PFSK-1 (cell line): Measurements from ENCODE around the gene MYH7B.

Experiments
- FOXP2 ChIP-seq: optimal IDR thresholded peaks from 2 replicates; pipeline ENCODE3; 2011; ENCODE audit warnings: borderline replicate concordance, control low read depth, inconsistent platforms; ENCODE audit not compliant: insufficient read depth; ENCODE audit errors: extremely low read length, extremely low read depth
- POLR2AphosphoS5 ChIP-seq: IDR thresholded peaks from 2 replicates; pipeline ENCODE4 v1.6.1; 2012; ENCODE audit warnings: low read depth, mild to moderate bottlenecking, control low read depth, low read length, moderate library complexity
- SIN3A ChIP-seq: IDR thresholded peaks from 2 replicates; pipeline ENCODE4 v1.6.1; 2012; ENCODE audit warnings: mild to moderate bottlenecking, low read length, moderate library complexity, borderline replicate concordance; ENCODE audit not compliant: insufficient read depth
- TAF1 ChIP-seq: IDR thresholded peaks from 2 replicates; pipeline ENCODE4 v1.6.1; 2012; ENCODE audit warnings: low read length, control low read depth, borderline replicate concordance; ENCODE audit not compliant: insufficient read depth
- TF ChIP-seq, protein P1 (sequence below), 2 experiments: IDR thresholded peaks; 2 replicates each; pipeline versions ENCODE4 v1.6.1 to v1.8.0; 2011 to 2012; ENCODE audit warnings: low read depth in 2 of 2, low read length in 2 of 2, control low read depth in 1 of 2, inconsistent platforms in 1 of 2, mild to moderate bottlenecking in 1 of 2, moderate library complexity in 1 of 2; ENCODE audit not compliant: insufficient read depth in 1 of 2

Gene MYH7B

DNA sequence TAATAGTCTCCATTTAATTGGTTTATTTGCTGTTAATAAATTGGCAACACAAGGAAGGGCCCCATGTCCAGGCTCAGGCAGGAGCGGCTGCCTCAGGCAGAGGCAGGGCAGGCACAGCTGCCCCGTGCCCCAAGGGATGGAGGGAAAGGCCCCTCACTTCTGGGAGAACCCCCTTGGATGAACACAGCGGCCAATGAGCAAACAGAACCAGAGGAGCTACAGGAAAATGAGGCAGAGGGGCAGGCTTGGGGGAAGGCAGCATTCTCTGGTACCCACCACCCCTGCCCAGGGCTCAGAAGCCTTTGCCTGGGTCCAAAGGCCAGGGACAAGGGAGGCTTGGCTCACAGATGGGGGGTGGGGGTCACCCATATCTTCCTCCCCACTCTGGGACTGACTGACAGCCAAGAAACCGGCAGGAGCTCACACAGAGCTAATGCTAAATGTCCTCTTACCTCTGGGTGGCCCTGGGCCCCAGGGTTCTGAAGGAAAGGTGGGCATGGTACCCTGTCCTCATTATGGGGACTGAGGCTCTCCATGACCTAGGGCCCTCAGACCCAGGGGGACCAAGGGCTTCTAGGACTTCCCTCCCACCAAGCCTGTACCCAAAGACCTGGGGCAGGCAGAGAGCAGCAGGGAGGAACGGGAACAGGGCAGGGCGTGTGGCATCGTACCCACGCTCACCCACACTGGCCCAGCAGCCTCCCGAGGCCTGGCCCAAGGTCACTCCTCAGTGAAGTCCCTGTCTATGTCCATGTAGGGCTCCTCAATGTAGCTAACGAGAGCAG lies 47.0 kb downstream of the MYH7B start:
- TF ChIP-seq SIN3A = no peak
- no peak for TF ChIP-seq POLR2AphosphoS5
- no peak for TF ChIP-seq FOXP2
- TF ChIP-seq, protein P1, sequence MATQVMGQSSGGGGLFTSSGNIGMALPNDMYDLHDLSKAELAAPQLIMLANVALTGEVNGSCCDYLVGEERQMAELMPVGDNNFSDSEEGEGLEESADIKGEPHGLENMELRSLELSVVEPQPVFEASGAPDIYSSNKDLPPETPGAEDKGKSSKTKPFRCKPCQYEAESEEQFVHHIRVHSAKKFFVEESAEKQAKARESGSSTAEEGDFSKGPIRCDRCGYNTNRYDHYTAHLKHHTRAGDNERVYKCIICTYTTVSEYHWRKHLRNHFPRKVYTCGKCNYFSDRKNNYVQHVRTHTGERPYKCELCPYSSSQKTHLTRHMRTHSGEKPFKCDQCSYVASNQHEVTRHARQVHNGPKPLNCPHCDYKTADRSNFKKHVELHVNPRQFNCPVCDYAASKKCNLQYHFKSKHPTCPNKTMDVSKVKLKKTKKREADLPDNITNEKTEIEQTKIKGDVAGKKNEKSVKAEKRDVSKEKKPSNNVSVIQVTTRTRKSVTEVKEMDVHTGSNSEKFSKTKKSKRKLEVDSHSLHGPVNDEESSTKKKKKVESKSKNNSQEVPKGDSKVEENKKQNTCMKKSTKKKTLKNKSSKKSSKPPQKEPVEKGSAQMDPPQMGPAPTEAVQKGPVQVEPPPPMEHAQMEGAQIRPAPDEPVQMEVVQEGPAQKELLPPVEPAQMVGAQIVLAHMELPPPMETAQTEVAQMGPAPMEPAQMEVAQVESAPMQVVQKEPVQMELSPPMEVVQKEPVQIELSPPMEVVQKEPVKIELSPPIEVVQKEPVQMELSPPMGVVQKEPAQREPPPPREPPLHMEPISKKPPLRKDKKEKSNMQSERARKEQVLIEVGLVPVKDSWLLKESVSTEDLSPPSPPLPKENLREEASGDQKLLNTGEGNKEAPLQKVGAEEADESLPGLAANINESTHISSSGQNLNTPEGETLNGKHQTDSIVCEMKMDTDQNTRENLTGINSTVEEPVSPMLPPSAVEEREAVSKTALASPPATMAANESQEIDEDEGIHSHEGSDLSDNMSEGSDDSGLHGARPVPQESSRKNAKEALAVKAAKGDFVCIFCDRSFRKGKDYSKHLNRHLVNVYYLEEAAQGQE (IDR thresholded peaks at IDR 0.05; ENCODE audit: insufficient read depth in 1 of 2, low read depth in 2 of 2, low read length in 2 of 2) = no peak
- no peak for TF ChIP-seq TAF1

DNA sequence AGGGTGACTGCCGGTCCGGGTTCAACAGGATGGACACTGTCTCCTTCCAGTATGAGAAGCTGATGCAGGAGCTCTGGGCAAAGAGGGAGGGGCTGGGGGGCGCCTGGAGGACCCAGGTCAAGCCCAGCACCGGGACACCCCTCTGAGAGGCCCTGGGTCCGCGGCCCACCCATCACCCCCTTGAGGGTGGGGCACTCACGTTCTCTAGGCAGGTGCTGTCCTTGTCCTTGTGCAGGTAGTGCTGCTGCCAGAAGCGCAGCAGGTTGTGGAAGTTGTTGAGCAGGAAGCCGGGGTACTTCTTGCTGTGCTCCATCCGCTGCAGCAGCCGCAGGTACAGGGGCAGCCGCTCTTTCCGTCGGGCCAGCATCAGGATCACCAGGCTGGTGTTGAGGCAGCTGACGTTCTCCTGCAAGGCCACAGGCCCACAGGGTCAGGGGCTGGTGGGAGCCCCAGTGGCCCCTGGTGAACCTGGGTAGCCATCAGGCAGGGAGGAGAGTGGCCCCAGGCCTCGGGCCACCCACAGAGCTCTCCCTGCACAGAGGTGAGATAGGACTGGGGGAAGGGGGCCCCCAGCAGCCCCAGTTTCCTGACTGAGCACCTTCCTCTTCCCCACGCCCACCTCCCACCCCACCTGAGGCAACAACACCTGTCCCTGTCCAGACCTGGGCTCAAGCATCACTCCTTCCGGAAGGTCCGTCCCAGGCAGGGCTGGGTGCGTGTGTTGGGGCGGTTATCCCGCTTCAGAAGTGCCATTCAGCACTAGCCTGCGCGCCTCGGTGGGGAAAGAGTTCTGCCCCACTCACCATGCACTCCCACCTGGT lies 47.8 kb downstream of the MYH7B start:
- TF ChIP-seq, protein P1 (IDR thresholded peaks at IDR 0.05; ENCODE audit: insufficient read depth in 1 of 2, low read depth in 2 of 2, low read length in 2 of 2) = no peak
- TF ChIP-seq FOXP2 (no peak), SIN3A (no peak), TAF1 (no peak), POLR2AphosphoS5 (no peak)

DNA sequence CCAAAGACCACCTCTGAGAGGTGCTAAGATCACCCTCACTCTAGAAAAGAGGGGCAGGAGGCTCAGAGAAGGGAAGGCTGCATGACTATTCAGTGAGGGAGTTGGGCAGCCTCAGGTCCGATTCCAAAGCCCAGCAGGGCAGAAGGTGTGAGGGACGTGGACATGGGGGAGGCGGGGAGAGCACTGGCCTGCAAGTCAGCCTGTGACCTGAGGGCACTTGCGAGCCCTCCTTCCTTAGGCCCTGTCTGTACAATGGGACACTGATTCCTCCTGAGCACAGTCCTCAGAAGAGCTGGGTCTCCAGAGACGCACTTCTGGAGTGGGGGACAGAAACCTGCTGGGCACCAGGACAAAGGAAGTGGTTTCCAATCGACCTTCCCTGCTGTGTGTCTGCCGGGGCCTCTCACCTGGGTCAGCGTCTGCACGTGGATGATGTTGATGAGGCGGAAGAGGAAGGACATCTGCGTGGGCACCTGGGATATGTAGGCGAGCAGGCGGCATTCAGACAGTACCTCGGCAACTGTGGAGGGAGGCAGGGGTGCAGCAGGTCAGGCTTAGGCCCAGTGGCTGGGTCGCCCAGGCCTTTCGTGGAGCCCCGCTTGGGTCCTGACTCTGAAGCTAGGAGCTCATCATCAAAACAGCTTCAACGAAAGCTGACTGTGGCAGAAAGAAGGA lies 48.5 kb downstream of the MYH7B start:
- TF ChIP-seq SIN3A = no peak
- TF ChIP-seq, protein P1 (IDR thresholded peaks at IDR 0.05; ENCODE audit: insufficient read depth in 1 of 2, low read depth in 2 of 2, low read length in 2 of 2) = no peak
- TF ChIP-seq POLR2AphosphoS5 = no peak
- TF ChIP-seq FOXP2 = no peak
- no peak for TF ChIP-seq TAF1

- TF ChIP-seq, protein P1 (IDR thresholded peaks at IDR 0.05; ENCODE audit: insufficient read depth in 1 of 2, low read depth in 2 of 2, low read length in 2 of 2) = no peak
- TF ChIP-seq TAF1 (no peak), POLR2AphosphoS5 (no peak), SIN3A (no peak), FOXP2 (no peak)
Measured at GRCh38 chr20:35004749-35005462, 49.2 kb downstream of the MYH7B start.
